DMS114 treated with DMSO at 0.1 percent for 48 hours (cell line): Measurements from ENCODE around the gene NR3C1.

Experiments used
- DNase-seq: peaks from one replicate; lab custom pipeline; 2025; ENCODE audit not compliant: unreplicated experiment; lab: John Stamatoyannopoulos, UW

NR3C1 gene

DNA sequence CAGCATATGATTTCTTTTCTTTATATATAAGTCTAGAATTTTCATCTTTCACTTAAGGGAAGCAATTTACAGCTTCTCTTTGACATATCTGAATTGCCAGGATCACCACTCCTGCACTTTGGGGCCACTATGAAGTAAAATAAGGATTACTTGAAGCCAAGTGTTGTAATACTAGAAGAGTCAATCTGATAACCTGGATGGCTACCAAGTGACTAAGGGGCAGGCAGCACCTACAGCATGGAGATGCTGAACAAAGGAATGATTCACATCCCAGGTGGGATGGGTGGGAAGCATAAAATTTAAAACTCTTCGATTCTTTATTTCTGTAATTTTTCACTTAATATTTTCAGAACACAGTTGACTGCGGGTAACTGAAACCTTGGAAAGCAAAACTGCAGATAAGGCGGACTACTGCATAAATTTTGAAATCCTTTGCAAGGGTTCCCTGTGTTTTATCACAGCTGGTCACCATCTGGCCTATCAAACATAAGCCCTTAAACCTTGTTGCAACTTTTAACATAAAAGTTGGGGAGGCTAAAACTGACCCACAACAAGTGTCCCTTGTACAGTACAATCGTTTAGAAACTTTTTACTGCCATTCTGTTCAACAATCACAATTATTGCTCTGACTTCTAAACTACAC is 31.2 kb downstream of the NR3C1 start:
- DNase-seq: no peak

DNA sequence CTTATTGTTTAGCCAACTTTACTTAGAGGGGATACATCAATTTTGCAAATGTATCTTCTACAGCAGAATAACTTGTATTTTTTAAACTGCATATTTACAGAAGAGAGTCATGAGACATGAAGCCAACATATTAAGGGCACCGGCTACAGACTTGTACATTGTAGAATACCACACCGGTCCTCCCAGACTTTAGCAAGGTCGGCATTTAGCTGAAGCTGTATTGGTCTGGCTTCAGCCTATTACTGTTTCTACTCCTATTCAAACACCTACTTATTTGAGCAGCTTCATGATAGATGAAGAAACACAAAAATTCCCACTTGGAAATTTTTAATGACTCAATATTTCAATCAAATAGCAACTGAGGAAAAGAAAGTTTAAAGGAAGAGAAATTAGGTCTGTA is 33.0 kb downstream of the NR3C1 start:
- DNase-seq: no peak

- DNase-seq: no peak
Measured at GRCh38 chr5:143364061-143364460, 39.4 kb downstream of the NR3C1 start.

- no peak for DNase-seq
Measured at GRCh38 chr5:143362664-143363227, 40.7 kb downstream of the NR3C1 start.

DNA sequence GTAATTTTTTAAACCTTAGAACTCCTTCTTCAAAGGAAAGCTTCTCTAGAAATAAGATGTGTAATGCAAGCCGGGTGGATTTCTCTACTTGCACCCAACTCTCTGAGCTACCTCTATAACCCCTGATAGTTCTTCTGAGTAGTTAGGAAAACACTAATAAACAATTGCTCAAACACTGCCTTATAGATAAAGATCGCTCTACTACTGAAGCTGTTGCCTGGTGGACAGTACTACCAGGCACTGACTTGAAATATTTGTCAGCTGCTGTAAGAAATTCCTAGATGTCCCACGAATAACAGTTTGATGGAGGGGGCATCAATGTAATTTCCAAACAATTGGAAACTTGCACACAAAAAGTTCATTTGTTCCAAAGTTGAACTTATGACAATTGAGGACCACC is 42.0 kb downstream of the NR3C1 start:
- DNase-seq: no peak

- no peak for DNase-seq
Measured at GRCh38 chr5:143360755-143361154, 42.7 kb downstream of the NR3C1 start.

DNA sequence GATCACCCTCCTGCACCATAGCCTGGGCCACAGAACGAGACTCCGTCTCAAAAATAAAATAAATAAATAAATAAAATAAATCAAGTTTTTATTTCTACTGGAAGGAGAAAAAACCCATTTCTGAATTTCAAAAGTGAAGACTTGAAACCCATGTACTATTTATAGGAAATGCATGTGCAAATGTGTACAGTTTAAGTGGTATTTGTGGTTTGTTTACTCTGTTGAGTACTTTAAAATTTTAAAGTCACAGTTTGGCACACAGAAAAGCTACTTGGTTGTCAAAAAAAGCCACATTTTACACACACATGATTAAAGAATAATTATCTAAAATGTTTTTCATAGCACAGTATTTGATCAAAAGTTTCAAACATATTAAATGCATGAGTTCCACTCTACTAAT is 43.6 kb downstream of the NR3C1 start:
- DNase-seq: no peak

DNA sequence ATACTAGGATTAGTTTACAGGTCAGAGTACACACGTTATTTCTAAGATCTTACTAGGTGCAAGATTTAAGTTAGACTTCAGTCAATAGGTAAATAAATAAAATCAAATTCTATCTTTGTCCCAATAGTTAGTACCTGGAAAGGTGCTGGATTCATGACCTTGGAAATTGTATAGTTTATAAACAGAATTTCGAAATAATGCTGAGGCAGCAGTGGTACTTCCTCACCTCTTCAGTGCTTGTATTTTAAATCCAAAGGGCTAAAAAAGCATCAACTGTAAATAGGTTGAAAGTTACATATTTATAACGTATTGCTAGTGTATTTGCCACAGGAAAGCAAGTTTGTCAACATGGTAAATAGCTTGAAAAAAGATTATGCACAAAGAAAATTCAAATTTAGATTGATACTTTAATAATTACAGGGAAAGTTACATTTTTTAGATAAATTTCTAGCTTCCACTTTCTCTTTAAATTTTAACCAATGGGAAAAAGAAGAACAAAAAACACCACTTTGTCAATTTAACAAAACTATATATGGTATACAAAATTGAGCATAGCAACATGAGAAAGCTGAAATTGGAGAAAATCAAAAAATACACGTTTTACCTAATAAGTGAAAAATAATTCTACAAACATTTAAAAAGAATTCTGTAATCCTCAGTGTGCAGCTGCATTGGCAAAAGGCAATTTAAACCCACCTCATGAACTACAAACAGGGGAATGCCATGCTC is 46.5 kb downstream of the NR3C1 start:
- no peak for DNase-seq

GRCh38 chr5:143355710-143356109 is 47.8 kb downstream of the NR3C1 start:
- DNase-seq: no peak

GRCh38 chr5:143354025-143354424 is 49.5 kb downstream of the NR3C1 start:
- no peak for DNase-seq

GRCh38 chr5:143352691-143353090 is 50.8 kb downstream of the NR3C1 start:
- no peak for DNase-seq

GRCh38 chr5:143350751-143351602 is 52.5 kb downstream of the NR3C1 start:
- DNase-seq: no peak

DNA sequence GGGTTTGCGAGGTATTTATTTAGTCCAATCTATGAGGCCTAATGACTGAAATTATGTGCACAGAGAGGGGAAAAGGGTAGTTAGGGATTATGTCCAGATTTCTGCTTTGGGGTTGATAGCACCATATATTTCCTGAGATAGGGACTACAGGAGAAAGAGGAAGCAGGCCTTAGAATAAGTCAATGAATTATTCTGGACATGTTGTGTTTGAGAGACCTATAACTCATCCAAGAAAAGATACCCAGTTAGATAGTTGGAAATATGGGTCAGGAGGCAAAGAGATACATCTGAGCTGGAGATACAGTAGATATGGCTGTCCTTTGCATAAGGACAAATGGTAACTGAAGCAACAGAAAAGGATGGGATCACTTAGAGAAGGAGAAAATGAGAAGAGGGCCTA is 53.1 kb downstream of the NR3C1 start:
- no peak for DNase-seq

GRCh38 chr5:143349177-143349576 is 54.3 kb downstream of the NR3C1 start:
- DNase-seq: no peak

- DNase-seq: no peak
Measured at GRCh38 chr5:143347698-143348344, 55.7 kb downstream of the NR3C1 start.

GRCh38 chr5:143347046-143347445 is 56.4 kb downstream of the NR3C1 start:
- DNase-seq: no peak

- DNase-seq: no peak
Measured at GRCh38 chr5:143345671-143346440, 57.6 kb downstream of the NR3C1 start.

- DNase-seq: no peak
Measured at GRCh38 chr5:143343042-143343441, 60.4 kb downstream of the NR3C1 start.

DNA sequence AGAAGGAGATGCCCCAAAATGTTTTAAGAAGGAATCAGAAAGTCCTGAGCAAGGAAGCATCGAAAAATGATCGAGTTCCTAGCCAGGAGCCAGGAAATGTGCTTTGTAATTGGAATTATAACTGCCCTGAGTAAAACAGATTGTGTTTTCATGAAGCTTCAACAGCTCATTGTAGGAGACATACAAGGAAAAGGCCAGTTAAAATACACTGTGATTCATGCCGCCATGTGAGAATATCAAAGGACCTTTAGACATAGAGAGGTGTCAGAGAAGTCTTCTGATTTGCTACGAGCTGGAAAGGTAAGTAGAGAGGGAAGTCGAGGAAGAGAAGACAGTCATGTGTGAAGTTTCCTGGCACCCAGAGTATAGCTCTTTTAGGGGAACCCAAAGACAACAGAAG is 60.9 kb downstream of the NR3C1 start:
- no peak for DNase-seq

DNA sequence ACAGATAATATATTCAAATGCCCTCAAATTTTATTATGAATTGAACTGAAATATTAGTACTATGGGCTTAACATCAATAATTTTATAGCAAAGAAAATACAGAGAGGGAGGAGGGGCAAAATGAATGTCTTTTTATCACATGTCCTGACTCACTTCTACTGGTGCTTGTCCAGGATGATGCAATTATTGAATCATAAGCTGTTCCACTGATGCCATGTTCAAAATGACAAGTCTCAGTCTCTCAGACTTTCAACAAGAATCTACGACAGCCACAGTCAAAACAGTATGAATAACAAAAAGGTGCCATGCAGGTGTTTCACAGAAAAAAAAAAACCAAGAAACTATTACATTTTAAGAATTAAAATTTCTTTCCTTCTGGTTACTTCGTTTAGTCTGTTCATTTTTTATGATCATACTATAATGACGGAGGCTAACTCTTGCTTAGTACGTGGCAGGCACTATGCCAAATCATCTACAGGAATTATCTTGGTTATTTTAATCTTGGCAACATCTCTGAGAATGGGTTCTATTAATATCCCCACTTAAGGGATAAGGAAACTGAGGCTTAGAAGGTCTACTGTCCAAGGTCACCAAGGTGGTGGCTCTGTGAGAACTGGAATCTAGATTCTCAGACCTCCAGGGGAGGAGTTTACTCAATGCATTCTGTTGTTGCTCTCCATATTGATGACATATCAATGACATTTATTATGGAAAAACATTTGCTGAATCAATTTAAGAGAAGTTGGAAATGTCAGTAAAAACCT is 61.5 kb downstream of the NR3C1 start:
- DNase-seq: no peak
